Testis (tissue), 2 donors: ENCODE results near the gene SMOC2.

Experiments used
- CTCF ChIP-seq, 3 experiments: fragments of 450-650 bp in 2 of 3; fragments of 200-600 bp in 1 of 3; sonication (generic) in 1 of 3; IDR thresholded peaks; one replicate each; pipeline ENCODE4 v1.5.1; 2016 to 2019; ENCODE audit warnings: antibody characterized with exemption in 3 of 3, mild to moderate bottlenecking in 2 of 3, moderate library complexity in 1 of 3
- POLR2A ChIP-seq: fragments of 450-650 bp; IDR thresholded peaks from one replicate; pipeline ENCODE4 v1.6.1; 2017; ENCODE audit warnings: antibody characterized with exemption, mild to moderate bottlenecking, moderate library complexity

DNA sequence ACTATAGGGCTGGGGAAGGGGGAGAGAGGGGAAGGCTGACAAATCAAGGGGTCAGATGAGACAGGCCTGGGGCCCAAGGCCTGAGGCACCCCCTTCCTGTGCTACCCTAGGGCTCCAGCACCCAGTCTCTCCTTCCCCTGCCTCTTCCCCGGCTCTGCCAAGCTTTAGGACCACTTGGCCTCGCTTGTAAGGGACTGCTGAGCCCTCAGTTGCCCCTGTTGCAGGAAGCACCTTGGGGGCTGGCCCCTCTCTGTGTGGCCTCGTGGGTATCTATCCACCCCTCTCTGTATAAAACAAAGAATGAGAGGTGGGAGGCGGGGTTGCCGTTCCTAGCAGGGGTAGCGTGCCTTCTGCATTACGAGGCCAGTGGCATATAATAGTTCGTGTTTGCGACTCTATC, 21.4 kb upstream of the SMOC2 start:
- no peak for TF ChIP-seq CTCF (IDR thresholded peaks at IDR 0.05)
- no peak for TF ChIP-seq POLR2A
